ENCODE measurements around the gene APC. TPM values are rescaled to one million over a fixed set of nuclear protein-coding genes. Genes with fewer than 3 reads are reported as not detected.

The APC gene
- total RNA-seq, result 52.6 TPM

DNA sequence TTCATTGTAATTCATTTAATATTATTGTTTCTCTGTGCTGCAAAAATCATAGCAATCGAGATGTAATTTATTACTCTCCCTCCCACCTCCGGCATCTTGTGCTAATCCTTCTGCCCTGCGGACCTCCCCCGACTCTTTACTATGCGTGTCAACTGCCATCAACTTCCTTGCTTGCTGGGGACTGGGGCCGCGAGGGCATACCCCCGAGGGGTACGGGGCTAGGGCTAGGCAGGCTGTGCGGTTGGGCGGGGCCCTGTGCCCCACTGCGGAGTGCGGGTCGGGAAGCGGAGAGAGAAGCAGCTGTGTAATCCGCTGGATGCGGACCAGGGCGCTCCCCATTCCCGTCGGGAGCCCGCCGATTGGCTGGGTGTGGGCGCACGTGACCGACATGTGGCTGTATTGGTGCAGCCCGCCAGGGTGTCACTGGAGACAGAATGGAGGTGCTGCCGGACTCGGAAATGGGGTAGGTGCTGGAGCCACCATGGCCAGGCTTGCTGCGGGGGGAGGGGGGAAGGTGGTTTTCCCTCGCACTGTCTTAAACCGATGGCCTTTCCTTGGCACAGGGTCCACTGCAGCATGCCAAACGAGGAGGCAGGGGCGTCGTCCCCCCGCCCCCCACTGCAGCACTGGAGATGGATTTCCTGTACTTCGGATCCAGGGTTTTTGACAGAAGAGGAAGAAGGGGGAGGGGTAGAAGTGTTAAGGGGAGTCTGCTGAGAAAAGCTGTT is at the start of gene APC:
TSS of gene APC (plus strand) at position 423 of the 728 bp plus-strand sequence. CDS start 17,006 bp downstream, outside the sequence.
- peak; percentile 82 for DNase-seq

- no peak for DNase-seq
Observed at GRCh38 chr5:112689155-112689909, 48.4 kb upstream of the APC start.

DNA sequence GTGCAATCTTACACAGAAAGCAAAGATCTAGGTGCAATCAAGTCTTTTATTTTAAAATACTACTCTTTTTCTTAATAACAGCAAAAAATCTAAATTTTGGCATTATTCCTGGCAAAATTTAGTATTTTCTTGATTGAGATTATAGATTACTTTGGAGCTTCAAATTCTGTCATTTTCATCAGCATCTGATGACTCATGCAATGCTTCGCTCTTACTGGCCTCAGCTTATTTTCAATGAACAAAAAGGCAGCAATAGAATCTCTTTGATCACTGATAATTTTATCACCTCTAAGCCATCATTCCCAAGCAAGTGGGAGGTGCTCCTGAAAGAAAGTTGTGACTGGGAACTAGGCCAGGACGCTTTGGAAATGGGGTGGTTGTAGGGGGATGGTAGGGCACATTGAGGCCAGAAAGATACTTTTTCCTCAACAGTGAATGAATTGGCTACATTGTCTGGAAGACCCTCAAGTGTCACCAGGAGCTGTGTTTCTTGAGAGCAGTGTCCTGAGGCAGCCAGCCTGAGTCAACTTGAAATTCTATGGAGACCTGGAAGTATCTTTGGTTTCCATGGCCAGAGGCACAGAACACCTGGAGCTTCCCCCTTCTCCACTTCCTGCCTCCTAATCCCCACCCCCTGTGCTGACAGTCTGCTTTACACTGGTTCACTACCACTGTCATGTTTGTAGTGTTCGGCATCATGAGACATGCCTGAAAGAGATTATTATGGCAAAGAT is 46.9 kb upstream of the APC start:
- no peak for DNase-seq

DNA sequence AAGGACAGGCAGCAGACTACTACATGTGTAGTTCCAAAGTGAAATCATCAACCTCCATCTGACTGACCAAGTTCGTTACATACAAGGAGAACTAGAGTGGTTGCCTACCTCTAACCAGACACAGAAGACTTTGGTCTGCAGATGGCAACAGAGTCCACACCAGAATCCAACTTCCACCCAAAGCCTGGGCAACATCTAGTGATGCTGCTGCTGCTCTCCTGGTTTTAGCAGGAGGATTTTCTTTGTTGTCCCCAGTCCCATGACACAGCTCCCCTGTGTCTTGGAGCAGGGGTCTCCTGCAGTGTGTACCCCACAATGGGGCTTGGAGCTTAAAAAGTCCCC is 46.4 kb upstream of the APC start:
- no peak for DNase-seq

DNA sequence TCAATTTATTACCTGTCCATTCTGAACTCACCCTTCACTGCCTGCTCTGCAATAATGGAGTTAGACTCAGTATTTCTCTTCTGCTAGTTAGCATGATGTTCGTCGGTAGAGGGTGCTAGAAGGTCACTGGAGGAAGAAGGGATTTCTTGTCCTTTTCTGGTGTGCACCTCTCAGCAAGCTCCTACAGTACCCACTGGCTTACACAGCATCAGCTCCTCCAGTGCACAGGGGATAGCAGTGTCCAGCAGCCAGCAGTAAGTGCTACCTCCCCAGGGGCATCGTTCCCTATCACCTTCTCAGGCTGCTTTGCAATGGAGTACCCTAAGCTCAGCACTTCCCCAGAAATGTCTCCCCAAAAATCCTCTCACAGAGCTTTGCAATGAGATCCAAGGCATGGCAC is 45.9 kb upstream of the APC start:
- DNase-seq, result no peak

DNA sequence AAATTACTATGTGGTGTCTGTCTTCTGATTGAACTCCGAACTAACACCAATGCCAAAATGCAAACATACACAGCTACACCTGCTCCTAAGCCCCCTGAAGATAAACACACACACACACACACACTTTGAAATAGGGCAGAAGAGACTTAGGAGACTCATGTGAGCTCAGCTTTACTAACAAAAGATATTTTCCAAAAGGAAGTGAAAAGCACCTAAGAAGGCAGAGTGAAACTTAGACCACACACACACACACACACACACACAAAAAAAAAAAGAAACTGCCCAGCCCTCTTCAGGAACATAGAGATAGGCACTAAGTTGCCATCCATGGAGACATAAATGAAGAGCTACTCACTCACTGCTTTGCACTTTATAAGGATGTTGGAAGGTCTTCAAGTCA is 45.2 kb upstream of the APC start:
- no peak for DNase-seq

GRCh38 chr5:112693301-112693700 is 44.4 kb upstream of the APC start:
- no peak for DNase-seq

GRCh38 chr5:112694853-112695709 is 42.6 kb upstream of the APC start:
- DNase-seq, result no peak

GRCh38 chr5:112696786-112697185 is 40.9 kb upstream of the APC start:
- no peak for DNase-seq

GRCh38 chr5:112697322-112697721 is 40.4 kb upstream of the APC start:
- DNase-seq, result no peak

- DNase-seq, result no peak
Observed at GRCh38 chr5:112697833-112698232, 39.9 kb upstream of the APC start.

- DNase-seq, result no peak
Observed at GRCh38 chr5:112703866-112704820, 33.5 kb upstream of the APC start.

- no peak for DNase-seq
Observed at GRCh38 chr5:112706446-112707016, 31.2 kb upstream of the APC start.

DNA sequence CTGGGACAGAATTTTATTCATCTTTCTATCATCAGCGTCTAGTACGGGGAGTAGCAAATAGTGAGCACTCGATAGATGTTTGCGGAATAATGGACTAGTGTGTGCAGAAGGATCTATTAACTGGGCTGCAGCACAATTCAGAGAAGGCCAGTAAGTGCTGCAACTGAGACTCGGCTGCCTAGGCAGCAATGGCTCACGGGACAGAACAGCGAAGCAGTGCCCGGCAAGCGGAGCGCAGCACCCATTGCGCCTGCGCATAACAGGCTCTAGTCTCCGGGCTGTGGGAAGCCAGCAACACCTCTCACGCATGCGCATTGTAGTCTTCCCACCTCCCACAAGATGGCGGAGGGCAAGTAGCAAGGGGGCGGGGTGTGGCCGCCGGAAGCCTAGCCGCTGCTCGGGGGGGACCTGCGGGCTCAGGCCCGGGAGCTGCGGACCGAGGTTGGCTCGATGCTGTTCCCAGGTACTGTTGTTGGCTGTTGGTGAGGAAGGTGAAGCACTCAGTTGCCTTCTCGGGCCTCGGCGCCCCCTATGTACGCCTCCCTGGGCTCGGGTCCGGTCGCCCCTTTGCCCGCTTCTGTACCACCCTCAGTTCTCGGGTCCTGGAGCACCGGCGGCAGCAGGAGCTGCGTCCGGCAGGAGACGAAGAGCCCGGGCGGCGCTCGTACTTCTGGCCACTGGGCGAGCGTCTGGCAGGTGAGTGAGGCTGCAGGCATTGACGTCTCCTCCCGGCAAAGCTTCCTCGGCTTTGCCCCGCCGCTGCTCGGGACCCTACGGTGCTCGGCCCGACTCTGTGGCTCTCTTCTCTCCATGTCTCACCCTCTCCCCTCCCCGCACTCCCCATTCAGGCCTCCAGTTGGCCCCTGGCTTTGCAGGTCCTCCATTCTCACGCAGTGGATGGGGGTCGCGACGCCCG is 30.2 kb upstream of the APC start:
- DNase-seq, result peak; percentile 99

- DNase-seq, result no peak
Observed at GRCh38 chr5:112708103-112708622, 29.5 kb upstream of the APC start.

DNA sequence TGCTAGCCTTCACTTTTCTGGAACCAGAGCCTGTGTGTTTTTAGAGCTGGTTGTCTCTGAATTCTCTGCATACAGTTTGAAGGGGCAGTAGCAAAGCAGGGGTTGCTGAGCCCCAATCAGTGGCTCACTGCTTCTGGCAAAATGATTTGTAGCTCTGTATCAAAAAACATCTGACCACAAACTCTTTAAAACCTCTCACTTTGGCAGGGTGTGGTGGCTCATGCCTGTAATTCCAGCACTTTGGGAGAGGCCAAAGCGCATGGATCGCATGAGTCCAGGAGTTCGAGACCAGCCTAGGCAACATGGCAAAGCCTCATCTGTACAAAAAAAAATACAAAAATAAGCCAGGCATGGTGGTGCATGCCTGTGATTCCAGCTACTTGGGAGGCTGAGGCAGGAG is 28.3 kb upstream of the APC start:
- DNase-seq, result no peak

DNA sequence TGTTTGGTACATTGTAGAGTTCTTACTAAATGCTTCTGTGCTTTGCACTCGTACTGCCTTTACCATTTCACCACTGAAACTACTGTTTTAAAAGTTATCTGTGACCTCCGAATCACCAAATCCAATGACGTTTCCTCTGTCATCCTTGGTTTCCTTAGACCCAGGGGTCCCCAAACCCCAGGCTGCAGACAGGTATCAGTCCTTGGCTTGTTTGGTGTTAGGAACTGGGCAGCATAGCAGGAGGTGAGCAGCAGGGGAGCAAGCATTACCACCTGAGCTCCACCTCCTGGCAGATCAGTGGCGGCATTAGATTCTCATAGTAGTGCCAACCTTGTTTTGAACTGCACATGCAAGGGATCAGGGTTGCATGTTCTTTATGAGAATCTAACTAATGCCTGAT is 26.8 kb upstream of the APC start:
- no peak for DNase-seq

DNA sequence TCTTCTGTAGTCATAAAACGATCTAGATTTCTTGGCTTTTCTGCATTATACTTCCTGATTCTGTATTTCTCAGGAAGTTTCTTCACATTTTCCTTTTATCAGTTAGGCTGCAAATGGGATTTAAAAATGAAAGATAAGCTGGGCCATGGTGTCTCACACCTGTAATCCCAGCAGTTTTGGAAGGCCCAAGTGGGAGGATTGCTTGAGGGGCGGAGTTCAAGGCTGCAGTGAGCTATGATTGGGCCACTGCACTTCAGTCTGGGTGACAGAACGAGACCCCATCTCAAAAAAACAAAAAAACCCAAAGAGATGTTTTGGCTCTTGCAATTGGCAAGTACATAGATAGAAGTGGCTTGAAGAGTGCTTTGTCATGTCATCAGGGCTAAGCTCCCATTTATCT is 26.2 kb upstream of the APC start:
- no peak for DNase-seq

GRCh38 chr5:112713206-112713605 is 24.5 kb upstream of the APC start:
- no peak for DNase-seq
